ENCODE measurements around the gene DIP2B.

DIP2B gene

GRCh38 chr12:50615145-50615906 is 110.5 kb downstream of the DIP2B start:
- no peak for DNase-seq

- no peak for DNase-seq
Measured at GRCh38 chr12:50615907-50616296, 111.1 kb downstream of the DIP2B start.

- DNase-seq = no peak
Measured at GRCh38 chr12:50617657-50618056, 112.9 kb downstream of the DIP2B start.

GRCh38 chr12:50618864-50619609 is 114.3 kb downstream of the DIP2B start:
- no peak for DNase-seq

GRCh38 chr12:50619610-50619958 is 114.8 kb downstream of the DIP2B start:
- DNase-seq = no peak

GRCh38 chr12:50620109-50620977 is 115.6 kb downstream of the DIP2B start:
- DNase-seq = no peak

- no peak for DNase-seq
Measured at GRCh38 chr12:50620978-50621360, 116.2 kb downstream of the DIP2B start.

- no peak for DNase-seq
Measured at GRCh38 chr12:50621399-50622300, 116.9 kb downstream of the DIP2B start.

GRCh38 chr12:50625029-50625925 is 120.5 kb downstream of the DIP2B start:
- no peak for DNase-seq

- no peak for DNase-seq
Measured at GRCh38 chr12:50626026-50626425, 121.2 kb downstream of the DIP2B start.

- no peak for DNase-seq
Measured at GRCh38 chr12:50627491-50627890, 122.7 kb downstream of the DIP2B start.

- no peak for DNase-seq
Measured at GRCh38 chr12:50628394-50628793, 123.6 kb downstream of the DIP2B start.

GRCh38 chr12:50633955-50634354 is 129.2 kb downstream of the DIP2B start:
- no peak for DNase-seq

- DNase-seq = no peak
Measured at GRCh38 chr12:50634379-50634778, 129.6 kb downstream of the DIP2B start.

- DNase-seq = no peak
Measured at GRCh38 chr12:50635364-50635763, 130.6 kb downstream of the DIP2B start.

GRCh38 chr12:50635857-50636256 is 131.1 kb downstream of the DIP2B start:
- DNase-seq = no peak

GRCh38 chr12:50636505-50636904 is 131.7 kb downstream of the DIP2B start:
- DNase-seq = no peak

- DNase-seq = no peak
Measured at GRCh38 chr12:50637870-50638481, 133.2 kb downstream of the DIP2B start.

- DNase-seq = no peak
Measured at GRCh38 chr12:50638482-50638880, 133.7 kb downstream of the DIP2B start.

- DNase-seq = no peak
Measured at GRCh38 chr12:50639721-50640120, 134.9 kb downstream of the DIP2B start.

All from CD4-positive, alpha-beta T cell treated with Interleukin-15 for 1 hour (primary cell).